Measurements from ENCODE around the gene ZNF639.

The ZNF639 gene

GRCh38 chr3:179323197-179324110 is 623 bp downstream of the ZNF639 start:
- Histone ChIP-seq H3K36me3 (peaks cover 33% of the 10 kb centered on the region), H3K4me3 (ENCODE audit: low read depth, low read length) (peak overlapping the region; percentile 84), H3K27ac (peak overlapping the region; percentile 96), H3K27me3 (ENCODE audit: insufficient read depth, low read depth, severe bottlenecking) (peaks cover 2% of the 10 kb centered on the region), H3K9me3 (ENCODE audit: severe bottlenecking) (no peaks in the 10 kb centered on the region)
- DNase-seq, result peak; percentile 72
- TF ChIP-seq CTCF (IDR thresholded peaks at IDR 0.05; ENCODE audit: low read depth, low read length), result no peak

DNA sequence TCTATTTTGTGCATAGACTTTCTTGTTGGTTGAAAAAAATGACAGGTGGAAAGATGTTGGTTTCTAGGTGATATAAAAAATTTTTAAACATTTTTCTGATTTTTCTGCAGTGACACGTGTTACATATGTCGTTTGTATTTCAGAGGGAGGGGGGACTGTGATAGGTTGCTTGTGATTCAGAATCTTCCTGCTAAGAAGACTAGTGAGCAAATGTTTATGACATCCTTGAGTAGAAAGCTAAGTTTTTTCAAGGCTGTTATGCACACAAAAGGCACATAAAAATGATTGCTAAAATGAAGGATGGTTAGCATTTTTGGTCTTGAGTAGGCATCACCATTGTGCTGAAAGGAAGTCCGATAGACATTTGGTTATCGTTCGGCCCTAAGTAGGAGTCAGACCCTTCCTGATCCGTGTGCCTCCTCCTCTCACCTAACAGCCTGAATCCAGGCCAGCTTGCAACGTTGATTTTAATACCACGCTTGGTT is 1.5 kb downstream of the ZNF639 start:
- Histone ChIP-seq H3K27ac (peak overlapping the region; percentile 96), H3K4me3 (ENCODE audit: low read depth, low read length) (peak overlapping the region; percentile 84), H3K27me3 (ENCODE audit: insufficient read depth, low read depth, severe bottlenecking) (peaks cover 2% of the 10 kb centered on the region), H3K36me3 (peaks cover 40% of the 10 kb centered on the region), H3K9me3 (ENCODE audit: severe bottlenecking) (no peaks in the 10 kb centered on the region)
- no peak for TF ChIP-seq CTCF (IDR thresholded peaks at IDR 0.05; ENCODE audit: low read depth, low read length)
- DNase-seq, result no peak

- no peak for TF ChIP-seq CTCF (IDR thresholded peaks at IDR 0.05; ENCODE audit: low read depth, low read length)
- H3K9me3 ChIP-seq (ENCODE audit: severe bottlenecking), result no peaks in the 10 kb centered on the region
- DNase-seq, result no peak
- H3K4me3 ChIP-seq (ENCODE audit: low read depth, low read length), result no peak overlapping the region
- H3K27ac ChIP-seq, result no peak overlapping the region
- H3K27me3 ChIP-seq (ENCODE audit: insufficient read depth, low read depth, severe bottlenecking), result no peaks in the 10 kb centered on the region
- H3K36me3 ChIP-seq, result peaks cover 83% of the 10 kb centered on the region
These were observed 7.6 kb downstream of the ZNF639 start for GRCh38 chr3:179330438-179330837.

- TF ChIP-seq CTCF (IDR thresholded peaks at IDR 0.05; ENCODE audit: low read depth, low read length), result no peak
- Histone ChIP-seq H3K27ac (no peak overlapping the region), H3K4me3 (ENCODE audit: low read depth, low read length) (no peak overlapping the region), H3K27me3 (ENCODE audit: insufficient read depth, low read depth, severe bottlenecking) (no peaks in the 10 kb centered on the region), H3K9me3 (ENCODE audit: severe bottlenecking) (no peaks in the 10 kb centered on the region), H3K36me3 (peaks cover 90% of the 10 kb centered on the region)
- DNase-seq, result no peak
These were observed 9.4 kb downstream of the ZNF639 start for GRCh38 chr3:179332240-179332639.

GRCh38 chr3:179333084-179333483 is 10.3 kb downstream of the ZNF639 start:
- Histone ChIP-seq H3K27ac (no peak overlapping the region), H3K4me3 (ENCODE audit: low read depth, low read length) (no peak overlapping the region), H3K27me3 (ENCODE audit: insufficient read depth, low read depth, severe bottlenecking) (no peaks in the 10 kb centered on the region), H3K9me3 (ENCODE audit: severe bottlenecking) (no peaks in the 10 kb centered on the region), H3K36me3 (peaks cover 81% of the 10 kb centered on the region)
- DNase-seq, result no peak
- no peak for TF ChIP-seq CTCF (IDR thresholded peaks at IDR 0.05; ENCODE audit: low read depth, low read length)

Data from WERI-Rb-1 (cell line).